BJ (cell line): ENCODE measurements around the gene CASKIN2. TPM values are rescaled to one million over a fixed set of nuclear protein-coding genes. Genes with fewer than 3 reads are reported as not detected.

ENCODE experiments used
- CTCF ChIA-PET: fragments of 350-600 bp; formaldehyde crosslinking; extraction: SDS; loops from one replicate; lab custom pipeline; 2021; ENCODE audit warnings: antibody characterized with exemption, inconsistent platforms; lab: Yijun Ruan, JAX
- POLR2A ChIA-PET: fragments of 300-600 bp; sonication (Branson Sonifier 250); formaldehyde crosslinking; extraction: SDS; loops from one replicate; lab custom pipeline; 2021; ENCODE audit warnings: antibody characterized with exemption; lab: Charles Lee
- DNase-seq: peaks from one replicate; pipeline ENCODE4 v3.0.0-alpha.2; 2011; ENCODE audit warnings: low read depth
- H3K27me3 ChIP-seq: 2 replicates; pipeline ENCODE4 v1.6.0; 2011; ENCODE audit warnings: low read length; ENCODE audit not compliant: control insufficient read depth, insufficient read depth
- H3K36me3 ChIP-seq: 2 replicates; pipeline ENCODE4 v1.5.1; 2011; ENCODE audit warnings: low read length; ENCODE audit not compliant: control insufficient read depth, insufficient read depth
- H3K4me3 ChIP-seq: 2 replicates; pipeline ENCODE4 v1.5.1; 2011; ENCODE audit warnings: low read depth, mild to moderate bottlenecking, control low read depth, low read length
- CTCF ChIP-seq: IDR thresholded peaks from 2 replicates; pipeline ENCODE4 v1.5.1; 2011; ENCODE audit warnings: low read depth, mild to moderate bottlenecking, control low read depth, inconsistent platforms, low read length, moderate library complexity; ENCODE audit not compliant: insufficient read depth
- polyA plus RNA-seq: library from polyadenylated mRNA; depleted of rRNA; stranded (reverse); fragments of >200 nt; gene quantifications from 2 replicates; pipeline ENCODE4 v1.2.3, GENCODE V29; 2011; rRNA removed

The CASKIN2 gene
- polyA plus RNA-seq, 1 experiment = 4.8 TPM

GRCh38 chr17:75450270-75450669 is 65.1 kb downstream of the CASKIN2 start:
- Histone ChIP-seq H3K4me3 (no peak overlapping the region), H3K27me3 (no peaks in the 10 kb centered on the region), H3K36me3 (no peaks in the 10 kb centered on the region)
- POLR2A ChIA-PET = no interaction called here
- DNase-seq = no peak
- CTCF ChIA-PET = no interaction called here
- TF ChIP-seq CTCF = no peak

Other genes with a start within 250 kb of the CASKIN2 start
- gene MIF4GD, start 244.3 kb downstream of the CASKIN2 start, polyA plus RNA-seq = 20.2 and 29.0 TPM in 2 replicates
- gene SLC25A19, start 226.1 kb downstream of the CASKIN2 start, polyA plus RNA-seq = 8.3 and 12.0 TPM in 2 replicates
- 46.5 and 50.7 TPM in 2 replicates for gene GRB2, start 109.9 kb downstream of the CASKIN2 start, polyA plus RNA-seq
- 14.0 and 35.5 TPM in 2 replicates for gene TMEM94, start 58.9 kb downstream of the CASKIN2 start, polyA plus RNA-seq
- 12.8 and 17.9 TPM in 2 replicates for gene TSEN54, start 991 bp upstream of the CASKIN2 start, polyA plus RNA-seq
- gene LLGL2, start 10.2 kb upstream of the CASKIN2 start, polyA plus RNA-seq = 0.97 and 1.6 TPM in 2 replicates
- gene MYO15B, start 72.3 kb upstream of the CASKIN2 start, polyA plus RNA-seq = 0.72 and 1.3 TPM in 2 replicates
- gene SMIM5, start 117.9 kb upstream of the CASKIN2 start, polyA plus RNA-seq = 0.10 TPM in 1 of 2 replicates, not detected in the other
- 8.2 and 14.2 TPM in 2 replicates for gene RECQL5, start 151.6 kb upstream of the CASKIN2 start, polyA plus RNA-seq
- gene SAP30BP, start 151.8 kb upstream of the CASKIN2 start, polyA plus RNA-seq = 65.3 and 84.8 TPM in 2 replicates
- gene ITGB4, start 205.9 kb upstream of the CASKIN2 start, polyA plus RNA-seq = 2.1 and 2.3 TPM in 2 replicates
- gene GALK1, start 249.7 kb upstream of the CASKIN2 start, polyA plus RNA-seq = 19.9 and 35.8 TPM in 2 replicates